HCT116 (cell line): ENCODE data around the gene GNG4. TPM values are rescaled to one million over a fixed set of nuclear protein-coding genes. Genes with fewer than 3 reads are reported as not detected.

Experiments
- ATAC-seq: fragments of 200-7000 bp; cut with Tn5 transposase; 2 replicates; pipeline ENCODE4 v1.9.1; 2020; ENCODE audit warnings: mild to moderate bottlenecking, moderate library complexity
- BruUV-seq: library from RNA; stranded (reverse); fragments of 400-500 nt; replicated peaks from 2 replicates; lab custom pipeline; 2021; lab: Mats Ljungman, UMichigan
- CTCF ChIA-PET: fragments of 300-600 bp; sonication (Branson Sonifier 250); formaldehyde crosslinking; loops from one replicate; lab custom pipeline; 2021; ENCODE audit warnings: antibody characterized with exemption; lab: Charles Lee
- POLR2A ChIA-PET: fragments of 300-600, 350-600 bp; sonication (Branson Sonifier 250); formaldehyde crosslinking; loops from one replicate; lab custom pipeline; 2021; ENCODE audit warnings: antibody characterized with exemption; lab: Charles Lee
- RAD21 ChIA-PET, 2 experiments: fragments of 300-600 bp; sonication (Branson Sonifier 250); formaldehyde crosslinking; loops; one replicate each; lab custom pipeline; 2023; ENCODE audit warnings: low total read pairs in 2 of 2; ENCODE audit not compliant: uncharacterized antibody in 2 of 2, unreplicated experiment in 2 of 2, low non-redundant PET in 1 of 2; lab: Charles Lee
- DNase-seq: peaks from one replicate; pipeline ENCODE4 v3.0.0-alpha.2; 2010; ENCODE audit warnings: low read depth, low spot score
- H2AFZ ChIP-seq: fragments of 200-600 bp; shearing (Covaris generic), sonication (generic); 2 replicates; pipeline ENCODE4 v1.6.1; 2017; ENCODE audit warnings: low read depth, mixed run types, mixed read lengths, antibody characterized with exemption, low read length; ENCODE audit not compliant: poor library complexity, severe bottlenecking
- H3K27ac ChIP-seq: 2 replicates; pipeline ENCODE4 v1.5.1; 2012; ENCODE audit warnings: low read depth, low read length
- H3K27me3 ChIP-seq: fragments of 200-600 bp; sonication (generic); 2 replicates; pipeline ENCODE4 v1.6.1; 2016; ENCODE audit warnings: mixed run types, low read length, mixed read lengths; ENCODE audit not compliant: insufficient read depth
- H3K36me3 ChIP-seq, 2 experiments: fragments of 200-500 bp in 1 of 2; fragments of 200-600 bp in 1 of 2; sonication (Bioruptor generic) in 1 of 2; sonication (generic) in 1 of 2; 2 replicates each; pipeline versions ENCODE4 v1.5.1 to v1.6.1; 2014 to 2016; ENCODE audit warnings: low read length in 2 of 2, inconsistent platforms in 1 of 2, mixed read lengths in 1 of 2, mixed run types in 1 of 2; ENCODE audit not compliant: insufficient read depth in 2 of 2, control insufficient read depth in 1 of 2
- H3K4me1 ChIP-seq, 2 experiments: fragments of 200-600 bp in 1 of 2; sonication (generic) in 1 of 2; 2 replicates each; pipeline versions ENCODE4 v1.5.1 to v1.6.1; 2012 to 2017; ENCODE audit warnings: low read length in 2 of 2, inconsistent platforms in 1 of 2, mild to moderate bottlenecking in 1 of 2, mixed read lengths in 1 of 2, mixed run types in 1 of 2, moderate library complexity in 1 of 2; ENCODE audit not compliant: insufficient read depth in 2 of 2, control insufficient read depth in 1 of 2
- H3K4me2 ChIP-seq: fragments of 200-600 bp; sonication (generic); 2 replicates; pipeline ENCODE4 v1.6.1; 2017; ENCODE audit warnings: mixed run types, low read length, mixed read lengths
- H3K4me3 ChIP-seq, 2 experiments: fragments of 200-600 bp in 1 of 2; sonication (generic) in 1 of 2; replicated peaks in 1 of 2; 2 replicates each; pipeline ENCODE4 v1.5.1; 2011 to 2016; ENCODE audit warnings: low read length in 2 of 2, control low read depth in 1 of 2, low read depth in 1 of 2, mild to moderate bottlenecking in 1 of 2, mixed read lengths in 1 of 2, mixed run types in 1 of 2
- H3K79me2 ChIP-seq: fragments of 200-600 bp; sonication (generic); 2 replicates; pipeline ENCODE4 v1.6.1; 2017; ENCODE audit warnings: mild to moderate bottlenecking, mixed run types, low read length, moderate library complexity, mixed read lengths; ENCODE audit not compliant: insufficient read depth
- H3K9ac ChIP-seq: fragments of 200-600 bp; sonication (generic); 2 replicates; pipeline ENCODE4 v1.6.1; 2016; ENCODE audit warnings: low read length, mixed read lengths
- H3K9me2 ChIP-seq: fragments of 200-600 bp; sonication (generic), shearing (Covaris generic); 2 replicates; pipeline ENCODE4 v1.6.1; 2017; ENCODE audit warnings: mixed run types, mild to moderate bottlenecking, moderate library complexity; ENCODE audit not compliant: insufficient read depth
- H3K9me3 ChIP-seq, 2 experiments: fragments of 200-500 bp in 1 of 2; fragments of 200-600 bp in 1 of 2; sonication (Bioruptor generic) in 1 of 2; sonication (generic) in 1 of 2; 2 replicates each; pipeline ENCODE4 v1.6.1; 2014 to 2017; ENCODE audit warnings: low read length in 2 of 2, mixed read lengths in 2 of 2, inconsistent platforms in 1 of 2, low read depth in 1 of 2, mild to moderate bottlenecking in 1 of 2, mixed run types in 1 of 2, moderate library complexity in 1 of 2; ENCODE audit not compliant: control insufficient read depth in 1 of 2, insufficient read depth in 1 of 2
- H4K20me1 ChIP-seq: fragments of 200-600 bp; sonication (generic), shearing (Covaris generic); 2 replicates; pipeline ENCODE4 v1.6.1; 2017; ENCODE audit warnings: mixed run types, mild to moderate bottlenecking, moderate library complexity; ENCODE audit not compliant: insufficient read depth
- CBX3 ChIP-seq: IDR thresholded peaks from 2 replicates; pipeline ENCODE4 v1.6.1; 2012; ENCODE audit warnings: low read depth
- EGR1 ChIP-seq: IDR thresholded peaks from 2 replicates; pipeline ENCODE4 v1.6.1; 2012; ENCODE audit warnings: low read depth
- EZH2phosphoT487 ChIP-seq: fragments of 200-600 bp; IDR thresholded peaks from 2 replicates; pipeline ENCODE4 v1.6.1; 2018; ENCODE audit warnings: antibody characterized with exemption, borderline replicate concordance
- POLR2A ChIP-seq: IDR thresholded peaks from 2 replicates; pipeline ENCODE4 v1.7.0; 2011; ENCODE audit warnings: borderline replicate concordance; ENCODE audit not compliant: insufficient read depth, insufficient read length; ENCODE audit errors: extremely low read depth
- POLR2AphosphoS5 ChIP-seq: IDR thresholded peaks from 2 replicates; pipeline ENCODE4 v1.6.1; 2011; ENCODE audit warnings: mild to moderate bottlenecking, low read depth, low read length, moderate library complexity
- RAD21 ChIP-seq: IDR thresholded peaks from 2 replicates; pipeline ENCODE4 v1.6.1; 2012; ENCODE audit warnings: low read depth, mild to moderate bottlenecking
- SP1 ChIP-seq: IDR thresholded peaks from 2 replicates; pipeline ENCODE4 v1.6.1; 2012; ENCODE audit warnings: low read depth
- SRF ChIP-seq: IDR thresholded peaks from 2 replicates; pipeline ENCODE4 v1.6.1; 2012; ENCODE audit warnings: low read depth
- YY1 ChIP-seq: IDR thresholded peaks from 2 replicates; pipeline ENCODE4 v1.6.1; 2011; ENCODE audit warnings: low read length, low read depth, moderate library complexity, mild to moderate bottlenecking; ENCODE audit not compliant: insufficient replicate concordance; ENCODE audit errors: extremely low read depth
- ZFX ChIP-seq: fragments of 450-650 bp; IDR thresholded peaks from 2 replicates; pipeline ENCODE4 v1.6.1; 2017
- ZNF274 ChIP-seq: fragments of 200-500 bp; sonication (Bioruptor generic); IDR thresholded peaks from 2 replicates; pipeline ENCODE4 v1.6.1; 2014; ENCODE audit warnings: mild to moderate bottlenecking, low read depth, low read length, inconsistent platforms
- intact Hi-C: fragments of 100-400 bp; cut with micrococcal nuclease; formaldehyde crosslinking; loops from 2 replicates; pipeline ENCODE4 v1.10.0; 2022
- total RNA-seq: library from RNA; stranded (reverse); gene quantifications from one replicate; pipeline ENCODE4 v1.2.1, GENCODE V29; 2021; ENCODE audit not compliant: unreplicated experiment
- TF ChIP-seq, protein P1 (sequence below): IDR thresholded peaks from 2 replicates; pipeline ENCODE4 v1.6.1; 2012
- TF ChIP-seq, protein P2 (sequence below): IDR thresholded peaks from 2 replicates; pipeline ENCODE4 v1.6.1; 2011; ENCODE audit warnings: mild to moderate bottlenecking, low read length, moderate library complexity; ENCODE audit not compliant: insufficient replicate concordance; ENCODE audit errors: extremely low read depth
- TF ChIP-seq, protein P3 (sequence below): IDR thresholded peaks from 2 replicates; pipeline ENCODE4 v1.6.1; 2012; ENCODE audit warnings: low read depth

Gene GNG4
- total RNA-seq, 1 experiment from 2014 or later: 10.6 TPM

DNA sequence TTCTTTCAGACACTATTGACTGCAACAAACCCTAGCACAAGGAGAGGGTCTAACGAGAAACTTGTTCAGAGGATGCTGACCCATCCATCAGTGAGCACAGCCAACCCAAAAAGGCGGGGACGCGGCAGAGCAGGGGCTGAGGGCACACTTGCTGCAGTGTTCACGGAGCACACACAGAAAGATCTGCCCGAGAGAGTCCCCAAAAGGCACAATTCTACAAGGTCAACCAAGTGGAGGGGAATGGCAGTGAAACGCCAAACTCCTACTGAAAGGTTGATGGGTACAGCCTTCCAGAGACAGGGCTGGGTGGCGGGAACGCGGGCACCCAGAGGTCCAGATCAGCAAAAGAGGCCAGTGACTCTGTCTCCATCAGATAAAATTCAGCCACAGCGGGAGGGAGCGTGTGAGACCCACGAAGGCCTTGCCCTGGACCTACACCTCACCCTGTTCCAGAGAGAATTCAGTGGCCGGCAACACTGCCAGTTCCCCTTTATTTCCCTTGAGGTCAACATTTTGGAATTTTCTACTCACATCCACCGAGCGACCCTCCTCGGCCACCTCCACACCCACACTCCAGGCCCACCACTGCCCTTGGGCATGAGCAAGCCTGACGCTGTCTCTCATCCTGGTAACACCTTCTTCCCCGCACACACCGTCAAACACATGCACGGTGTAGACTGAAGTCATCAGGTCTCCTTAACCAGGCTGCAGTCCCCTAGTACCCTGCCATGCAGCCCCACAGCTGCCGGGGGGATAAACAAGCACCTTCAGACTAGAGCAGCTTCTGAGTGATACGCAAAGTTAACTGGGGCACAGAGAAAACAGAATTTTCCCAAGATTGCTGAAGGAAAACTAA, 5.5 kb downstream of the GNG4 start:
- Histone ChIP-seq H2AFZ (no peak overlapping the region), H4K20me1 (no peaks in the 10 kb centered on the region), H3K9me2 (no peaks in the 10 kb centered on the region), H3K9ac (no peak overlapping the region), H3K36me3 (no peaks in the 10 kb centered on the region), H3K4me1 (peaks cover 27 to 42% of the 10 kb centered on the region in 2 experiments), H3K27ac (no peak overlapping the region; the same call in 1 of the 2 replicates), H3K9me3 (no peaks in the 10 kb centered on the region), H3K4me3 (no peak overlapping the region), H3K4me2 (no peak overlapping the region), H3K79me2 (no peaks in the 10 kb centered on the region), H3K27me3 (no peaks in the 10 kb centered on the region)
- DNase-seq (no peak), ATAC-seq (no peak)
- RAD21 ChIA-PET: no interaction called here
- CTCF ChIA-PET: no interaction called here
- TF ChIP-seq POLR2AphosphoS5: no peak
- TF ChIP-seq, protein P1, sequence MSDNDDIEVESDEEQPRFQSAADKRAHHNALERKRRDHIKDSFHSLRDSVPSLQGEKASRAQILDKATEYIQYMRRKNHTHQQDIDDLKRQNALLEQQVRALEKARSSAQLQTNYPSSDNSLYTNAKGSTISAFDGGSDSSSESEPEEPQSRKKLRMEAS: no peak
- TF ChIP-seq ZNF274: no peak
- no peak for TF ChIP-seq EGR1
- no peak for TF ChIP-seq SP1
- TF ChIP-seq YY1: no peak
- TF ChIP-seq POLR2A: no peak
- no peak for TF ChIP-seq SRF
- TF ChIP-seq, protein P2, sequence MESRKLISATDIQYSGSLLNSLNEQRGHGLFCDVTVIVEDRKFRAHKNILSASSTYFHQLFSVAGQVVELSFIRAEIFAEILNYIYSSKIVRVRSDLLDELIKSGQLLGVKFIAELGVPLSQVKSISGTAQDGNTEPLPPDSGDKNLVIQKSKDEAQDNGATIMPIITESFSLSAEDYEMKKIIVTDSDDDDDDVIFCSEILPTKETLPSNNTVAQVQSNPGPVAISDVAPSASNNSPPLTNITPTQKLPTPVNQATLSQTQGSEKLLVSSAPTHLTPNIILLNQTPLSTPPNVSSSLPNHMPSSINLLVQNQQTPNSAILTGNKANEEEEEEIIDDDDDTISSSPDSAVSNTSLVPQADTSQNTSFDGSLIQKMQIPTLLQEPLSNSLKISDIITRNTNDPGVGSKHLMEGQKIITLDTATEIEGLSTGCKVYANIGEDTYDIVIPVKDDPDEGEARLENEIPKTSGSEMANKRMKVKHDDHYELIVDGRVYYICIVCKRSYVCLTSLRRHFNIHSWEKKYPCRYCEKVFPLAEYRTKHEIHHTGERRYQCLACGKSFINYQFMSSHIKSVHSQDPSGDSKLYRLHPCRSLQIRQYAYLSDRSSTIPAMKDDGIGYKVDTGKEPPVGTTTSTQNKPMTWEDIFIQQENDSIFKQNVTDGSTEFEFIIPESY: no peak
- TF ChIP-seq ZFX: no peak
- no peak for TF ChIP-seq RAD21
- no peak for TF ChIP-seq CBX3
- TF ChIP-seq, protein P3, sequence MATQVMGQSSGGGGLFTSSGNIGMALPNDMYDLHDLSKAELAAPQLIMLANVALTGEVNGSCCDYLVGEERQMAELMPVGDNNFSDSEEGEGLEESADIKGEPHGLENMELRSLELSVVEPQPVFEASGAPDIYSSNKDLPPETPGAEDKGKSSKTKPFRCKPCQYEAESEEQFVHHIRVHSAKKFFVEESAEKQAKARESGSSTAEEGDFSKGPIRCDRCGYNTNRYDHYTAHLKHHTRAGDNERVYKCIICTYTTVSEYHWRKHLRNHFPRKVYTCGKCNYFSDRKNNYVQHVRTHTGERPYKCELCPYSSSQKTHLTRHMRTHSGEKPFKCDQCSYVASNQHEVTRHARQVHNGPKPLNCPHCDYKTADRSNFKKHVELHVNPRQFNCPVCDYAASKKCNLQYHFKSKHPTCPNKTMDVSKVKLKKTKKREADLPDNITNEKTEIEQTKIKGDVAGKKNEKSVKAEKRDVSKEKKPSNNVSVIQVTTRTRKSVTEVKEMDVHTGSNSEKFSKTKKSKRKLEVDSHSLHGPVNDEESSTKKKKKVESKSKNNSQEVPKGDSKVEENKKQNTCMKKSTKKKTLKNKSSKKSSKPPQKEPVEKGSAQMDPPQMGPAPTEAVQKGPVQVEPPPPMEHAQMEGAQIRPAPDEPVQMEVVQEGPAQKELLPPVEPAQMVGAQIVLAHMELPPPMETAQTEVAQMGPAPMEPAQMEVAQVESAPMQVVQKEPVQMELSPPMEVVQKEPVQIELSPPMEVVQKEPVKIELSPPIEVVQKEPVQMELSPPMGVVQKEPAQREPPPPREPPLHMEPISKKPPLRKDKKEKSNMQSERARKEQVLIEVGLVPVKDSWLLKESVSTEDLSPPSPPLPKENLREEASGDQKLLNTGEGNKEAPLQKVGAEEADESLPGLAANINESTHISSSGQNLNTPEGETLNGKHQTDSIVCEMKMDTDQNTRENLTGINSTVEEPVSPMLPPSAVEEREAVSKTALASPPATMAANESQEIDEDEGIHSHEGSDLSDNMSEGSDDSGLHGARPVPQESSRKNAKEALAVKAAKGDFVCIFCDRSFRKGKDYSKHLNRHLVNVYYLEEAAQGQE: no peak
- no peak for TF ChIP-seq EZH2phosphoT487
- BruUV-seq: no TSS peak
- intact Hi-C loops: no loop called here
- POLR2A ChIA-PET: no interaction called here
